Measurements from ENCODE around the gene ANXA11. TPM values are rescaled to one million over a fixed set of nuclear protein-coding genes. Genes with fewer than 3 reads are reported as not detected.

Gene ANXA11
- total and polyA plus RNA-seq, 9 of the 15 experiments (the other 6 are each of a cell fraction or from before 2014, with no cell fraction given) = 43.6 to 212 (median 109) TPM

DNA sequence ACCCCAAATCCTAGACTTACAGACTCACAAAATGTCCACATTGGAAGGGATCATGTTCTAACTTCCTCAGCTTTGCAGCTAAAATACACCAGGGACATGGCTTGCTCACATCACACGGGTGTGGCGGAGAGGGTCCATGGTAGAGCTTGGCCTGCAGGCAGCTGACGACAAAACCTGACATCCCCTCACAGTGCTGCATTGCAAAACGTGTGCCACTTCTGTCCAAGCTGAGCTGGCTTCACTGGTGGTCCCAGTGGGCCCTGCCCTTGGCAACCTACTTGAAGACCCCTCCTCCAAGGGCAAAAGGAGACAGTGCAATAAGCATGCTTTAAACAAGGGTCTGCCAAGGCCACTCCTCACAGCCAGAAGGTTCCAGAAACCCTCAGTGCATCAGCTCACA is 21.9 kb downstream of the ANXA11 start:
- ChIA-PET CTCF (ENCODE audit: low intra/inter-chr PET ratio) (no interaction called here), POLR2A (interaction anchor here (1.2 to 2.1 kb wide), 2 partner anchors 12 to 27 kb away, joined by 5 to 16 read pairs; no protein-coding TSS in a partner anchor)
- BruUV-seq (replicated peaks) = no TSS peak
- H3K79me2 ChIP-seq (ENCODE audit: control insufficient read depth, insufficient read depth, low read length) = peaks cover 87% of the 10 kb centered on the region
- TF ChIP-seq, protein P1, sequence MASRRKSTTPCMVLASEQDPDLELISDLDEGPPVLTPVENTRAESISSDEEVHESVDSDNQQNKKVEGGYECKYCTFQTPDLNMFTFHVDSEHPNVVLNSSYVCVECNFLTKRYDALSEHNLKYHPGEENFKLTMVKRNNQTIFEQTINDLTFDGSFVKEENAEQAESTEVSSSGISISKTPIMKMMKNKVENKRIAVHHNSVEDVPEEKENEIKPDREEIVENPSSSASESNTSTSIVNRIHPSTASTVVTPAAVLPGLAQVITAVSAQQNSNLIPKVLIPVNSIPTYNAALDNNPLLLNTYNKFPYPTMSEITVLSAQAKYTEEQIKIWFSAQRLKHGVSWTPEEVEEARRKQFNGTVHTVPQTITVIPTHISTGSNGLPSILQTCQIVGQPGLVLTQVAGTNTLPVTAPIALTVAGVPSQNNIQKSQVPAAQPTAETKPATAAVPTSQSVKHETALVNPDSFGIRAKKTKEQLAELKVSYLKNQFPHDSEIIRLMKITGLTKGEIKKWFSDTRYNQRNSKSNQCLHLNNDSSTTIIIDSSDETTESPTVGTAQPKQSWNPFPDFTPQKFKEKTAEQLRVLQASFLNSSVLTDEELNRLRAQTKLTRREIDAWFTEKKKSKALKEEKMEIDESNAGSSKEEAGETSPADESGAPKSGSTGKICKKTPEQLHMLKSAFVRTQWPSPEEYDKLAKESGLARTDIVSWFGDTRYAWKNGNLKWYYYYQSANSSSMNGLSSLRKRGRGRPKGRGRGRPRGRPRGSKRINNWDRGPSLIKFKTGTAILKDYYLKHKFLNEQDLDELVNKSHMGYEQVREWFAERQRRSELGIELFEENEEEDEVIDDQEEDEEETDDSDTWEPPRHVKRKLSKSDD (conservative IDR thresholded peaks at IDR 0.05; ENCODE audit: low read length) = no peak
- TF ChIP-seq TEAD4 (IDR thresholded peaks at IDR 0.05; ENCODE audit: low read length) (no peak), TEAD4 (CRISPR knock-in tag; IDR thresholded peaks at IDR 0.05; ENCODE audit: borderline replicate concordance) (0 out of 2 replicates have a peak, but pooled peaks have one; percentile 14), PTBP1 (IDR thresholded peaks at IDR 0.05; ENCODE audit: low read depth, low read length) (no peak), ZNF175 (CRISPR knock-in tag; IDR thresholded peaks at IDR 0.05; ENCODE audit: low read depth) (no peak), POLR2A (conservative IDR thresholded peaks at IDR 0.05) (no peak), KAT7 (CRISPR knock-in tag; IDR thresholded peaks at IDR 0.05; ENCODE audit: borderline replicate concordance) (no peak), SMAD1 (IDR thresholded peaks at IDR 0.05; ENCODE audit: low read depth, low read length, partially characterized antibody) (no peak)
- TF ChIP-seq, protein P2, sequence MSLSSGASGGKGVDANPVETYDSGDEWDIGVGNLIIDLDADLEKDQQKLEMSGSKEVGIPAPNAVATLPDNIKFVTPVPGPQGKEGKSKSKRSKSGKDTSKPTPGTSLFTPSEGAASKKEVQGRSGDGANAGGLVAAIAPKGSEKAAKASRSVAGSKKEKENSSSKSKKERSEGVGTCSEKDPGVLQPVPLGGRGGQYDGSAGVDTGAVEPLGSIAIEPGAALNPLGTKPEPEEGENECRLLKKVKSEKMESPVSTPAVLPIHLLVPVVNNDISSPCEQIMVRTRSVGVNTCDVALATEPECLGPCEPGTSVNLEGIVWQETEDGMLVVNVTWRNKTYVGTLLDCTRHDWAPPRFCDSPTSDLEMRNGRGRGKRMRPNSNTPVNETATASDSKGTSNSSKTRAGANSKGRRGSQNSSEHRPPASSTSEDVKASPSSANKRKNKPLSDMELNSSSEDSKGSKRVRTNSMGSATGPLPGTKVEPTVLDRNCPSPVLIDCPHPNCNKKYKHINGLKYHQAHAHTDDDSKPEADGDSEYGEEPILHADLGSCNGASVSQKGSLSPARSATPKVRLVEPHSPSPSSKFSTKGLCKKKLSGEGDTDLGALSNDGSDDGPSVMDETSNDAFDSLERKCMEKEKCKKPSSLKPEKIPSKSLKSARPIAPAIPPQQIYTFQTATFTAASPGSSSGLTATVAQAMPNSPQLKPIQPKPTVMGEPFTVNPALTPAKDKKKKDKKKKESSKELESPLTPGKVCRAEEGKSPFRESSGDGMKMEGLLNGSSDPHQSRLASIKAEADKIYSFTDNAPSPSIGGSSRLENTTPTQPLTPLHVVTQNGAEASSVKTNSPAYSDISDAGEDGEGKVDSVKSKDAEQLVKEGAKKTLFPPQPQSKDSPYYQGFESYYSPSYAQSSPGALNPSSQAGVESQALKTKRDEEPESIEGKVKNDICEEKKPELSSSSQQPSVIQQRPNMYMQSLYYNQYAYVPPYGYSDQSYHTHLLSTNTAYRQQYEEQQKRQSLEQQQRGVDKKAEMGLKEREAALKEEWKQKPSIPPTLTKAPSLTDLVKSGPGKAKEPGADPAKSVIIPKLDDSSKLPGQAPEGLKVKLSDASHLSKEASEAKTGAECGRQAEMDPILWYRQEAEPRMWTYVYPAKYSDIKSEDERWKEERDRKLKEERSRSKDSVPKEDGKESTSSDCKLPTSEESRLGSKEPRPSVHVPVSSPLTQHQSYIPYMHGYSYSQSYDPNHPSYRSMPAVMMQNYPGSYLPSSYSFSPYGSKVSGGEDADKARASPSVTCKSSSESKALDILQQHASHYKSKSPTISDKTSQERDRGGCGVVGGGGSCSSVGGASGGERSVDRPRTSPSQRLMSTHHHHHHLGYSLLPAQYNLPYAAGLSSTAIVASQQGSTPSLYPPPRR (CRISPR knock-in tag; IDR thresholded peaks at IDR 0.05; ENCODE audit: borderline replicate concordance) = no peak
- TF ChIP-seq, protein P3, sequence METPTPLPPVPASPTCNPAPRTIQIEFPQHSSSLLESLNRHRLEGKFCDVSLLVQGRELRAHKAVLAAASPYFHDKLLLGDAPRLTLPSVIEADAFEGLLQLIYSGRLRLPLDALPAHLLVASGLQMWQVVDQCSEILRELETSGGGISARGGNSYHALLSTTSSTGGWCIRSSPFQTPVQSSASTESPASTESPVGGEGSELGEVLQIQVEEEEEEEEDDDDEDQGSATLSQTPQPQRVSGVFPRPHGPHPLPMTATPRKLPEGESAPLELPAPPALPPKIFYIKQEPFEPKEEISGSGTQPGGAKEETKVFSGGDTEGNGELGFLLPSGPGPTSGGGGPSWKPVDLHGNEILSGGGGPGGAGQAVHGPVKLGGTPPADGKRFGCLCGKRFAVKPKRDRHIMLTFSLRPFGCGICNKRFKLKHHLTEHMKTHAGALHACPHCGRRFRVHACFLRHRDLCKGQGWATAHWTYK (CRISPR knock-in tag; IDR thresholded peaks at IDR 0.05) = no peak
- peak overlapping the region in 1 of 2 experiments; percentile 6; a peak in 2 of 4 replicates for H3K9ac ChIP-seq (ENCODE audit: insufficient read depth in 1 of 2, low read depth in 2 of 2, low read length in 2 of 2)
- H3K4me3 ChIP-seq = no peak overlapping the region
- 76% methylated on average over 4 of the region's 4 CpGs for WGBS (ENCODE audit: insufficient coverage, low coverage, missing lambda C conversion rate)
- H3K9me1 ChIP-seq (ENCODE audit: control insufficient read depth, insufficient read depth, low read length) = no peaks in the 10 kb centered on the region
- ATAC-seq = no peak
- H4K20me1 ChIP-seq (replicated peaks; ENCODE audit: control insufficient read depth, insufficient read depth, low read length) = peaks cover 27% of the 10 kb centered on the region
- no peak overlapping the region for H2AFZ ChIP-seq (ENCODE audit: low read depth, low read length)
- no peak for FAIRE-seq
- intact Hi-C loops (cut with micrococcal nuclease) (no loop called here), in situ Hi-C loops (cut with MboI) (no loop called here)
- no peak overlapping the region for H3K27ac ChIP-seq (ENCODE audit: extremely low read depth, low read depth, low read length)
- no peak overlapping the region for H3K4me2 ChIP-seq (ENCODE audit: insufficient read depth, low read length)
- H3K9me3 ChIP-seq (replicated peaks; ENCODE audit: control insufficient read depth, insufficient read depth, low read depth, low read length) = no peaks in the 10 kb centered on the region
- no peaks in the 10 kb centered on the region for H3K27me3 ChIP-seq (ENCODE audit: control insufficient read depth in 2 of 2, insufficient read depth in 2 of 2, low read length in 2 of 2)
- DNase-seq (ENCODE audit: extremely low read depth in 1 of 4, low spot score in 3 of 4) = no peak
- H3K36me3 ChIP-seq (ENCODE audit: control insufficient read depth, insufficient read depth, low read length) = peaks cover 45% of the 10 kb centered on the region; the same call in 2 of the 3 replicates
- H3K4me1 ChIP-seq (replicated peaks in 1 of 2; ENCODE audit: control insufficient read depth in 2 of 2, insufficient read depth in 2 of 2, low read length in 2 of 2) = peaks cover 20 to 21% of the 10 kb centered on the region in 2 experiments

Data from K562 (cell line).